ENCODE data around the gene SETBP1.
A peak's percentile ranks its signal among the peaks of the same experiment; 100 is the strongest.

SETBP1 gene

DNA sequence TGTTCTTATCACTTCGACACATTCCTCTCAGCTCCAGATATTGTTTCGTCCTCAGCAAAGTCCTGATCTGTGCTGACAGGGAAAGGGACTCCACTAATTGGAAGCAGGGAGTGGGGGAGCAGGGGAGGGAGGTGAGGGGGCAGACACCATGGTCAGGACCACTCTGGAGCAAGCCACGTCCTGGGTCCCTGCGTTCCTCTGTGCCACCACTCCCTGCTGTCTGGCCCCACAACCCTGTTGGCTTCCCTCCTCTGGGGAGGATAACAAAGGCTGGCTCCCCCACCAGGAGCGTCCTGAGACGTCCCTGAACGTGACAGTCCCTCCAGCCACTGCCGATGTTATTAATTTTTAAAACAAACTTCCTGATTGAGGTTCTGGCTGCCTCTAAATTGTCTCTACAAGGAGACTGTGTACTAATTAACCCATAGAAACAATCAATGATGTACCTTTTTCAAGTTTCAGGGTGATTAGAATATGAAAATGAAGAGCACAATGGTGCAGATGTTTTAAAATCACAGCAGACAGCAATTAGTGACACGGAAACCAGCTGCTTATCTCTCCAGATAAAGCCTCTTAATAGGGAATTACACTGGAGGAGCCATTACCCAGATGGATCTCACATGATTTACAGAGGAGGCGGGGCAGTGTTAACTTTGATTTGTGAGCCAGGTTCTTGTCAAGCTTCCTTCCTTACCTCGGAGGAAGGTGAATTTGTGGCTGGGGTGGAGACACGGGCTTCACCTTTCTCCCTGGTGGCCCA, 257.5 kb downstream of the SETBP1 start:
- H3K36me3 ChIP-seq (ENCODE audit: control insufficient read depth, insufficient read depth, low read length, severe bottlenecking), result no peaks in the 10 kb centered on the region
- no peaks in the 10 kb centered on the region for H3K27me3 ChIP-seq (replicated peaks; ENCODE audit: control insufficient read depth, insufficient read depth, low read length)
- peaks cover 23% of the 10 kb centered on the region for H3K4me1 ChIP-seq (ENCODE audit: control insufficient read depth, insufficient read depth, low read length)
- no peak overlapping the region for H3K9ac ChIP-seq (ENCODE audit: low read length)
- H3K4me3 ChIP-seq (ENCODE audit: low read length), result no peak overlapping the region
- peaks cover 3% of the 10 kb centered on the region for H3K9me3 ChIP-seq (ENCODE audit: control insufficient read depth, low read length)
- DNase-seq (ENCODE audit: low read depth), result no peak

DNA sequence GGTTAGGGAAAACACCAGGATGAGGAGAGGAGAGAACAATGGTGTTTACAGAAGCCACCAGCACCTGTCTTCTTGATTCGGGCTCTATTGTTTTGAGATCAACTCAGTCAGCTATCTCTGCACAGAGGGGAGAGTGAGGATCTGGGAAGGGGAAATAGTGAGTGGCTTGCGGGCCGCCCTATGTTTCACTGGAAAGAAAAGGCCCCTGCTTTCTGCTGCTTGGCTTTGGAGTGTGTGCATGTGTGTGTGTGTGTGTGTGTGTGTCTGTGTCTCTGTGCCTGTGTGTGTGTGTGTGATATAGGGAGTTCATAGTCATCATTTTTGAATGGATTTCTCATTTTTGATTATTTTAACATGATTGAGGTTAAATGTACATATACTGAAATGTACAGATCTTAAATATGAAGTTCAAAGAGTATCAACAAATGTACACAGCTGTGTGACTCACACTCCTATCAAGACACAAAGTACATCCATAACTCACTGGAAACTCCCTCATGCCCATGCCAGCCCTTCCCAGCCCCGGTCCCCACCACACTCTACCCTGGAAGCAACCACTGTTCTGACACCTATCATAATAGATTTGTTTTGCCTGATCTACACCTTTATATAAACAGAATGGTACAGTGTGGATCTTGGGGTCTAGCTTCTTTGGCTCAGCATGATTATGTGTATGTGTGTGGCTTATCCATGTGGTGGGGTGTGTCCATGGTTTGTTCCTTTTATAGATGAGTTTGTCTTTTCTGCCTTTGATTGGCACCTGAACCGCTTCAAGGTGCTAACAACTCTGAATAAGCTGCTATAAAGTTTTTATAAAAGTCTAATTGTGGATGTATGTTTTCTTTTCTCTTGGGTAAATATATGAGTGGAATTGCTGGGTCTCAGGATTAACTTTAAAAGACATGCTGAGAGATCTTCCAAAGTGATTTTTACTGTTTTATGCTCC, 258.3 kb downstream of the SETBP1 start:
- H3K9ac ChIP-seq (ENCODE audit: low read length), result no peak overlapping the region
- H3K36me3 ChIP-seq (ENCODE audit: control insufficient read depth, insufficient read depth, low read length, severe bottlenecking), result no peaks in the 10 kb centered on the region
- DNase-seq (ENCODE audit: low read depth), result no peak
- H3K9me3 ChIP-seq (ENCODE audit: control insufficient read depth, low read length), result no peaks in the 10 kb centered on the region
- no peaks in the 10 kb centered on the region for H3K27me3 ChIP-seq (replicated peaks; ENCODE audit: control insufficient read depth, insufficient read depth, low read length)
- peaks cover 31% of the 10 kb centered on the region for H3K4me1 ChIP-seq (ENCODE audit: control insufficient read depth, insufficient read depth, low read length)
- no peak overlapping the region for H3K4me3 ChIP-seq (ENCODE audit: low read length)

DNA sequence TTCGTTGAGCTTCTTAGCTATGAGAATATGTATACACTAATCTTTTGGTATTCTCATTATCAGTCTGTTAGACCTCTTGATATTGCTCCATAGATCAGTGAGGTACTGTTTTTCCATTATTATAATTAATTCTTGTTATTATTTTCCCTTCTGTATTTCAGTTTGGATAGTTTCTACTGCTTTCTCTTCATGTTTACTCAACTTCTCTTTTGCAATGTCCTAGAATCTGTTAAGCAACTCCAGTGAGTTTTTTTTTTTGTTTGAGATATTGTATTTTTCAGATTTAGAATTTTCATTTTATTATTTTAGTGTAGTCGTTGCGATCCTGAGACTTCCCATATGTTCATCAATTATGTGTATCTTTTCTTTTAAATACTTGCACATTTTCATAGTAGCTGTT, 260.8 kb downstream of the SETBP1 start:
- DNase-seq (ENCODE audit: low read depth), result peak; percentile 58
- Histone ChIP-seq H3K4me3 (ENCODE audit: low read length) (peak overlapping the region; percentile 43), H3K4me1 (ENCODE audit: control insufficient read depth, insufficient read depth, low read length) (peaks cover 39% of the 10 kb centered on the region), H3K9me3 (ENCODE audit: control insufficient read depth, low read length) (no peaks in the 10 kb centered on the region), H3K36me3 (ENCODE audit: control insufficient read depth, insufficient read depth, low read length, severe bottlenecking) (no peaks in the 10 kb centered on the region), H3K27me3 (replicated peaks; ENCODE audit: control insufficient read depth, insufficient read depth, low read length) (no peaks in the 10 kb centered on the region), H3K9ac (ENCODE audit: low read length) (peak overlapping the region; percentile 69)

GRCh38 chr18:44942073-44942472, 261.4 kb downstream of the SETBP1 start:
- Histone ChIP-seq H3K9ac (ENCODE audit: low read length) (peak overlapping the region; percentile 69), H3K36me3 (ENCODE audit: control insufficient read depth, insufficient read depth, low read length, severe bottlenecking) (no peaks in the 10 kb centered on the region), H3K27me3 (replicated peaks; ENCODE audit: control insufficient read depth, insufficient read depth, low read length) (no peaks in the 10 kb centered on the region), H3K9me3 (ENCODE audit: control insufficient read depth, low read length) (no peaks in the 10 kb centered on the region), H3K4me3 (ENCODE audit: low read length) (peak overlapping the region; percentile 43), H3K4me1 (ENCODE audit: control insufficient read depth, insufficient read depth, low read length) (peaks cover 39% of the 10 kb centered on the region)
- no peak for DNase-seq (ENCODE audit: low read depth)

DNA sequence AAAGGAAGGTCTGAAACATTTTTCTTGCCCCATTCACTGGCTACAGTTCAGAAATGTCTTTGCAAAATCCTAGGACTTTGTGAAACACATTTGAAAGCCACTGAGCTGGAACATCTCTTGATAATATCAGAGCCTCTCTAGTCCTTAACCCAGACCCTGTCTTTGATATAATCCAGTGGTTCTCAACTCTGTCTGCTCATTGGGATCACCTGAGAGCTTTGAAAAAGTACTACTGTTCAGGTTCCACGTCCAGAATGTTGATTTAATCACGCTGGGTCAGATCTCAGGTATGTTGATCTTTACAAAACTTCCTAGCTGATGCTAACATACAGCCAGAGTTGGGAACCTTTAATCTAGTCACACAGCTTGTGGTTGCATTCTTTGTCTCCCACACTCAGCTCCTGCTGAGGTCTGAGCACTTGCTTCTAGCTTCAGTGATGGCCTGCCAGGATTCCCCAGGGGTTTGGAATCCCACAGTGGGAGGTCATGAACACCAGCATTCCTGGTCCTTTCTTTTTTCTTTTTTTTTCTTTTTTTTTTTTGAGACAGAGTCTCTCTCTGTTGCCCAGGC, 262.7 kb downstream of the SETBP1 start:
- peak; percentile 73 for DNase-seq (ENCODE audit: low read depth)
- Histone ChIP-seq H3K4me3 (ENCODE audit: low read length) (peak overlapping the region; percentile 15), H3K36me3 (ENCODE audit: control insufficient read depth, insufficient read depth, low read length, severe bottlenecking) (no peaks in the 10 kb centered on the region), H3K9ac (ENCODE audit: low read length) (no peak overlapping the region), H3K9me3 (ENCODE audit: control insufficient read depth, low read length) (no peaks in the 10 kb centered on the region), H3K27me3 (replicated peaks; ENCODE audit: control insufficient read depth, insufficient read depth, low read length) (no peaks in the 10 kb centered on the region), H3K4me1 (ENCODE audit: control insufficient read depth, insufficient read depth, low read length) (peaks cover 39% of the 10 kb centered on the region)

- Histone ChIP-seq H3K27me3 (replicated peaks; ENCODE audit: control insufficient read depth, insufficient read depth, low read length) (no peaks in the 10 kb centered on the region), H3K4me3 (ENCODE audit: low read length) (peak overlapping the region; percentile 15), H3K36me3 (ENCODE audit: control insufficient read depth, insufficient read depth, low read length, severe bottlenecking) (no peaks in the 10 kb centered on the region), H3K9me3 (ENCODE audit: control insufficient read depth, low read length) (no peaks in the 10 kb centered on the region), H3K9ac (ENCODE audit: low read length) (peak overlapping the region; percentile 17), H3K4me1 (ENCODE audit: control insufficient read depth, insufficient read depth, low read length) (peaks cover 39% of the 10 kb centered on the region)
- peak; percentile 27 for DNase-seq (ENCODE audit: low read depth)
These were observed 263.8 kb downstream of the SETBP1 start for GRCh38 chr18:44944461-44944860.

DNA sequence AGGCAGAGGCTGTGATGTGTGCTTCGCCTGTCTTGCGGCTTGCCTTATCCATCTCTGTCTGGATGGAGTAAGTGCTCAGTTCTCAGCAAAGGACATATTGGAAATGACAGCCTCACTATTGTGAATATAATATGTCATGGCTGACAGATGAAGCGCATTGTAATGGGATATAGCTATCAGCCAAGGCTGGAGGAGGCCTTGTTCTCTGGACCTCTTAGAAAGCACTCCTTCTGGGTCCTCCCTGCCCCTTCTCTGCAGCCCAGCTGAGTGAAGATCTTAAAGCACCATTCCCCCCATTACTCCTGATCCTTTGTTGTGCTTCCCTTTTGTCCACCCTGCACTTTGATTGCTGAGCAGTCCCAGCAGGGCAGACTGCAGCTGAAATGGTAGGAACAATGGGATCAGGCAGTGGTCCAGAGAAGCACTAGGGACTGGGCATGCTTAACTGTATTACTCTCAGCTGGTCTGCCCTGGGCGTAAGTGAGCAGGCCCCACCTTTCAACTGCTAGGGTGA, 265.3 kb downstream of the SETBP1 start:
- Histone ChIP-seq H3K4me1 (ENCODE audit: control insufficient read depth, insufficient read depth, low read length) (peaks cover 38% of the 10 kb centered on the region), H3K36me3 (ENCODE audit: control insufficient read depth, insufficient read depth, low read length, severe bottlenecking) (peaks cover 11% of the 10 kb centered on the region), H3K4me3 (ENCODE audit: low read length) (no peak overlapping the region), H3K9ac (ENCODE audit: low read length) (no peak overlapping the region), H3K9me3 (ENCODE audit: control insufficient read depth, low read length) (no peaks in the 10 kb centered on the region), H3K27me3 (replicated peaks; ENCODE audit: control insufficient read depth, insufficient read depth, low read length) (no peaks in the 10 kb centered on the region)
- no peak for DNase-seq (ENCODE audit: low read depth)

- Histone ChIP-seq H3K27me3 (replicated peaks; ENCODE audit: control insufficient read depth, insufficient read depth, low read length) (no peaks in the 10 kb centered on the region), H3K36me3 (ENCODE audit: control insufficient read depth, insufficient read depth, low read length, severe bottlenecking) (peaks cover 14% of the 10 kb centered on the region), H3K4me1 (ENCODE audit: control insufficient read depth, insufficient read depth, low read length) (peaks cover 31% of the 10 kb centered on the region), H3K9me3 (ENCODE audit: control insufficient read depth, low read length) (no peaks in the 10 kb centered on the region), H3K4me3 (ENCODE audit: low read length) (no peak overlapping the region), H3K9ac (ENCODE audit: low read length) (no peak overlapping the region)
- DNase-seq (ENCODE audit: low read depth), result no peak
These were observed 265.9 kb downstream of the SETBP1 start for GRCh38 chr18:44946529-44947113.

DNA sequence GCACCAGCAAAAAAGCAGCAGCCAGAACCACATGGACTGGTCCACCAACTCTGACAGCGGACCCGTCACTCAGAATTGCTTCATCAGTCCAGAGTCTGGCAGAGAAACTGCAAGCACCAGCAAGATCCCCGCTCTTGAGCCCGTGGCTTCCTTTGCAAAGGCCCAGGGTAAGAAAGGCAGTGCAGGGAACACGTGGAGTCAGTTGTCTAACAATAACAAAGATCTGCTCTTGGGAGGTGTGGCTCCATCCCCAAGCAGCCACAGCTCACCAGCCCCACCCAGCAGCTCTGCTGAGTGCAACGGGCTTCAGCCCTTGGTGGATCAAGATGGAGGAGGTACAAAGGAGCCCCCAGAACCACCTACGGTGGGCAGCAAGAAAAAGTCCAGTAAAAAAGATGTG, 269.3 kb downstream of the SETBP1 start:
- Histone ChIP-seq H3K36me3 (ENCODE audit: control insufficient read depth, insufficient read depth, low read length, severe bottlenecking) (peaks cover 28% of the 10 kb centered on the region), H3K4me1 (ENCODE audit: control insufficient read depth, insufficient read depth, low read length) (no peaks in the 10 kb centered on the region), H3K4me3 (ENCODE audit: low read length) (no peak overlapping the region), H3K9ac (ENCODE audit: low read length) (no peak overlapping the region), H3K9me3 (ENCODE audit: control insufficient read depth, low read length) (no peaks in the 10 kb centered on the region), H3K27me3 (replicated peaks; ENCODE audit: control insufficient read depth, insufficient read depth, low read length) (no peaks in the 10 kb centered on the region)
- DNase-seq (ENCODE audit: low read depth), result no peak

- no peaks in the 10 kb centered on the region for H3K4me1 ChIP-seq (ENCODE audit: control insufficient read depth, insufficient read depth, low read length)
- no peaks in the 10 kb centered on the region for H3K27me3 ChIP-seq (replicated peaks; ENCODE audit: control insufficient read depth, insufficient read depth, low read length)
- peaks cover 28% of the 10 kb centered on the region for H3K36me3 ChIP-seq (ENCODE audit: control insufficient read depth, insufficient read depth, low read length, severe bottlenecking)
- H3K4me3 ChIP-seq (ENCODE audit: low read length), result no peak overlapping the region
- no peaks in the 10 kb centered on the region for H3K9me3 ChIP-seq (ENCODE audit: control insufficient read depth, low read length)
- no peak for DNase-seq (ENCODE audit: low read depth)
- no peak overlapping the region for H3K9ac ChIP-seq (ENCODE audit: low read length)
These were observed 270.1 kb downstream of the SETBP1 start for GRCh38 chr18:44950685-44951195.

Data from adipocyte (in vitro differentiated cells).